IPS DF 4.7 (cell line): Measurements from ENCODE around the gene TMEM39B.
"Not testable (repeated sequence)": the region's sequence is repeated elsewhere in the genome, so short reads cannot be mapped to it uniquely, and the experiment has no call there.

Experiments used
- DNase-seq: peaks from one replicate; pipeline ENCODE4 v3.0.0-alpha.2; 2013; ENCODE audit warnings: low spot score; ENCODE audit errors: extremely low read depth

TMEM39B gene

DNA sequence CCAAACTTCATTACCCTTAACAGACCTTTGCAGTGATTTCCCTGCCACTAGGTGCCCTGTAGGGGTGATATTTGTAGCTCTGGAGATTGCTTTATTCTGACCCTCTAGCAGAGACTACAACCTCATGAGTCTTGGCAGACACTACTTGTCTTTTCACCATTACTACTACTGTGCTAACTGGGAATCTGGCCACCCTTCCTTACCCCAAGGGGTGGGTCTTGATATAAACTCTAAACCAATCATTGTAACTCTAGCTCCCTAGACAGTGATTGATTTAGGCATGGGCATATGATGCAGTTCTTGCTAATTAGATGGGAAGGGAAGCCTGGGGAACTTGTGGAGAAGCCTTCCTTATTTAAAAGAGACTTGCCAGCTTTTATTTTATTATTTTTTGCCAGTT is 39.0 kb downstream of the TMEM39B start:
- no peak for DNase-seq

DNA sequence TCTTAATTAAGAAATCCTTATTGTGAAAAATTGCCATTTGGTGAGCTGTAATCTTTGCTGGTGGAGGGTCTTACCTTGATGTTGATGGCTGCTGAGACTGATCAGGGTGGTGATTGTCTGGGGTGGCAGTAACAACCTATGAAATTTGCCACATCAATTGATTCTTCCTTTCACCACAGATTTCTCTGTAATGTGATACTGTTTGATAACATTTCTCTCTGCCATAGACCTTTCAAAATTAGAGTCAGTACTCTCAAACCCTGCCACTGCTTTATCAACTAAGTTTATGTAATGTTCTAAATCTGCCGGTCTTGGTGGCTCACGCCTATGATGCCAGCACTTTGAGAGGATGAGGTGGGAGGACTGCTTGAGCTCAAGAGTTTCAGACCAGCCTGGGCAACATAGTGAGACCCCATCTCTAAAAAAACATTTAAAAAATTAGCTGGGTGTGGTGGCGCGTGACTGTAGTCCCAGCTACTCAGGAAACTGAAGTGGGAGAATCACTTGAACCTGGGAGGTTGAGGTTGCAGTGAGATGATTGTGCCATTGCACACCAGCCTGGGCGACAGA is 40.2 kb downstream of the TMEM39B start:
- no peak for DNase-seq

DNA sequence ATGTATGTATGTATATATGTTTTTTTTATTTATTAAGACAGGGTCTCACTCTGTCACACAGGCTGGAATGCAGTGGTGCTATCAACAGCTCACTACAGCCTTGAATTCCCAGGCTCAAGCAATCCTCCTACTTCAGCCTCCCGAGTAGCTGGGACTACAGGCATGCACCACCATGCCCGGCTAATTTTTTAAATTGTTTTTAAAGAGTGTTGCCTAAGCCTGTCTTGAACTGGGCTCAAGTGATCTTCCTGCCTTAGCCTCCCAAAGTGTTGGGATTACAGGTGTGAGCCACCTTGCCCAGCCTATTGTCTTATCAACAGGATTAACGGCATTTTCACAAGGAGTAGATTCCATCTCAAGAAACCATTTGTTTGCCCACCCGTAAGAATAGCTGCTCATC is 40.7 kb downstream of the TMEM39B start:
- not testable (repeated sequence) for DNase-seq

DNA sequence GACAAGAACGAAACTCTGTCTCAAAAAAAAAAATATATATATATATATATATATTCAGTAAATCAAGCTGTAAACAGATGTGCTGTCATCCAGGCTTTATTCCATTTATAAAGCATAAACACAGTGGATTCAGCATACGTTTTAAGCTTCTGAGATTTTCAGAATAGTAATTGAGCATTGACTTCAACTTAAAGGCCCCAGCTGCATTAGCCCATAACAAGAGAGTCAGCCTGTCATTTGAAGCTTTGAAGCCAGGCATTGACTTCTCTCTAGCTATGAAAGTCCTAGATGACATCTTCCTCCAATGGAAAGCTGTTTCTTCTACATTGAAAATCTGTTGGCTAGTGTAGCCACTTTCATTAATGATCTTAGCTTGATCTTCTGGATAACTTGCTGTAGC is 41.7 kb downstream of the TMEM39B start:
- no peak for DNase-seq

DNA sequence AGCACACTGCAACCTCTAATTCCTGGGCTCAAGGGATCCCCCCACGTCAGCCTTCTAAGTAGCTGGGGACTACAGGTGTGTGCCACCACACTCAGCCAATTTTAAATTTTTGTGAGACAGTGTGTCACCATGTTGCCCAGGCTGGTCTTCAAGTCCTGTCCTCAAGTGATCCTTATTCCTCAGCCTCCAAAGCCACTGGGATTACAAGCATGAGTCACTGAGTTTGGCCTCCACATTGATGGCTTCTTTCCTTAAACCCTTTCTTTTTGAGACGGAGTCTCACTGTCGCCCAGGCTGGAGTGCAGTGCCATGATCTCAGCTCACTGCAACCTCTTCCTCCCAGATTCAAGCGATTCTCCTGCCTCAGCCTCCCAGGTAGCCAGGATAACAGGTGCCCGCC is 42.8 kb downstream of the TMEM39B start:
- no peak for DNase-seq

DNA sequence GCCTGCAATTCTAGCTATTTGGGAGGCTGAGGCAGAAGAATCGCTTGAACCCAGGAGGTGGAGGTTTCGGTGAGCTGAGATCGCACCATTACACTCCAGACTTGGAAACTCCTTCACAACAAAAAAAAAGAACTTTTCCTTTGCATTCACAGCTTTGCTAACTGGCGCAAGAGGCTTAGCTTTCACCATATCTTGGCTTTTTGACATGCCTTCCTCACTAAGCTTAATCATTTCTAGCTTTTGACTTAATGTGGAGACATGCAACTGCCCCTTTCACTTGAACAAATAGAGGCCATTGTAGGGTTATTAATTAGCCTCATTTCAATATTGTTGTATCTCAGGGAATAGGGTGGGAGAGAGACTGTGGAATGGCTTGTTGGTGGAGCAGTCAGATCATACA is 43.8 kb downstream of the TMEM39B start:
- DNase-seq, result no peak

DNA sequence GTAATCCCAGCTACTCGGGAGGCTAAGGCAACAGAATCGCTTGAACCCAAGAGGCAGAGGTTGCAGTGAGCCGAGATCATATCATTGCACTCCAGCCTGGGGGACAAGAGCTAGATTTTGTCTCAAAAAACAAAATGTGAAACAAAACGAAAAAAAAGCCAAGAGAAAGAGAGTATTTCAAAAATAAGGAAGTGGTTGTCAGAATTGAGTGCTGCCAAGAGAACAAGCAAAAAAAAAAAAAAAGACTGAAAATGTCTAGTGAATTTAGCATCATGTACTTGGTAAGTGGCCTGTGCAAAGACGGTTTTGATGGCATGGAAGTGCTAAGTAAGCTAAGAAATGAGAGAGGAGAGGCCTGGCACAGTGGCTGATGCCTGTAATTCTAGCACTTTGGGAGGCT is 49.4 kb downstream of the TMEM39B start:
- no peak for DNase-seq

DNA sequence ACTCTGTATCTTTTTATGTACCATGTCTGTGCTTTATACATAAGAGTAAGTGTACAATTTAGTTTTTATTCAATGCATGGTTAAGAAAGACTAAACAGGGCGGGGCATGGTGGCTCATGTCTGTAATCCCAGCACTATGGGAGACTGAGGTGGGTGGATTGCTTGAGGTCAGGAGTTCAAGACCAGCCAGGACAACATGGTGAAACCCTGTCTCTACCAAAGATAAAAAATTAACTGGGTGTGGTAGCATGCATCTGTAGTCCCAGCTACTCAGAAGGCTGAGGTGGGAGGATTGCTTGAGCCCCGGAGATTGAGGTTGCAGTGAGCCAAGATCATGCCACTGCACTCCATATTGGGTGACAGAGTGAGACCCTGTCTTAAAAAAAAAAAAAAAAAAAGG is 50.6 kb downstream of the TMEM39B start:
- not testable (repeated sequence) for DNase-seq

DNA sequence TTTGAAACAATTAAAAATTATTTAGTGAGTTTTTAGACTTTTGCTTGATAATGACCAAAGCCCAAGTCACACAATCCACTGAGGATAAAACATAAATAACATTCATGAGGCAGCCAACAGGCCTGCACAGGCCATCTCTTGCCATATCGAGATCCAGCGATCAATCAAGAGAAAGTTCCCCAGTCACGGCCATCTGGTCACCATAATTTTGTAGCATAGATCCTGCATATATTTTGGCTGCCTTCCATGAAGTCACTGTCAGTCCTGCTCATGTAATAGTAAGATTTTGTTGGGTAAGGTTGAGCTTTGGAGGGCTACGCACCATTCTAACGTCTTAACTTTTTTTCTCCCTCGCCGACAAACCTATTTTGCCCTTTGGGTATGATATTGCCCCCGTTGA is 52.6 kb downstream of the TMEM39B start:
- no peak for DNase-seq

DNA sequence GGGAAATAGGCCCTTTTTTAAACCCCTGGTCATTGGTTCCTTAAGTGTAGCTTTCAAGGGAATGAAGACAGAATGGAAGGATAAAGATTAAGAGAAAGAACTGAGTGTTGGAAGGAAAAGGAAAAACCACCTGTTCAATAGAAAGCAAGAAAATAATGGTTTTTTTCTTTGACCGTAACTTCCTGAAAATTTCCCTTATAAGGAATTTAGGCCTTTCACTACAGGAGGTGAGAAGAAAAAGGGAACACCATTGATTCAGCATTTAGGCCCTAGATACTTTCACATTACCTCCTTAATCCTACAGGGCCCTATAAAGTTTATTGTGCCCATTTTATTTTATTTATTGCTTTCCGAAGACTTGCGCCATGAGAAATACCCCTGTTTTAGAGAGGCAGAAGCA is 54.0 kb downstream of the TMEM39B start:
- DNase-seq, result no peak

DNA sequence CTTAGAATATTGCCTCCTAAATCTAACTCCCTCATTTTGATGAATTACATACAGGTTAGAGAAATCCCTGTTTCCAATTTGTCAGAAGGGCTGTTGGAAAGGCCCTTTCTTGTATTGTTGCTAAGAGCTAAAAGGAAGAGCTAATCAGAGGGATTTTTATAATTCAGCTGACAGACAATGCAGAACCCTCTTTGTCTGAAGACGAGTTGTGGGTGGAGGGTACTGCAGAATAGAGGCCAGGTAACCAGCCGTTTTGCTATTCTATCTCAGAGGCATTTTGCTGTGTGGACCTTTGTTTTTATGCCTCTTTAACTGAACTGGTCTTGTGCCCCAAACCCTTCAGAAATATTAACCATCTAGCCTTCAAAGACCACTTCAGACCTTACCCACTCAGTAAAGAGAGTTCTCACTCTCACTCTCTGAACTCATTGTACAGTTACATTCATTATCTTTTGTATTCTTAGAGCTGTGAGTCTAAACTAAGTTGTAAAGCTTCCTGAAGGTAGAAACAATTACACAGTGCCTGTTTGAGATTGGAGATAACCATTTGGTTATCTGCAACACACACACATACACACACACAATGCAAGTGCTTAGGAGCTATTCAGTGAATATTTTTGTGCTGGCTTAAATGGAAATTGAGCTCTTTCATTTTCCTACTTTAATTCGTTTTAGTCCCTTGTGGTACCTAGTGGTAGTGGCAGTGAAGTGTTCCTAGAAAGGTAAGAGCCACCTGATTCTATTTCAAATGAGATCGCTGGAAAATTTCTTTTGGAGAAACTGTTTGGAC is 54.9 kb downstream of the TMEM39B start:
- no peak for DNase-seq

DNA sequence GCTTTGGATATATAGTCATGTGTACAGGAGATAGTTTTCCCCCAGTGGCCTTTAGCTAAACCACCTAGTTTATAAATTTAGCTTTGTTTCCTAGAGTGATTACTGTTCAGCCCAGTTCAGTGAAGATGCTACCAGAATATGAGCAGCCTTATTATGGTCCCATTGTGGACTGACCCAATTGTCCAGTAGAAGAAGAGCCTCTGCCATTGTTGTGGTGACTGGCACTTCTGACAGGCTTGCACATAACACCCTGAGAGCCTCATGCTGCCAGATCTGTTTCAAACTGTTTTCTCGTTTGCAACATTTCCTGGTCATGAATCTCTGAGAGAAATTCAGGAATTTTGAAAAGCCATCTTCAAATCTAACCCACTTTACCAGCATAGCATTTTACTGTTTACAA is 55.7 kb downstream of the TMEM39B start:
- no peak for DNase-seq

DNA sequence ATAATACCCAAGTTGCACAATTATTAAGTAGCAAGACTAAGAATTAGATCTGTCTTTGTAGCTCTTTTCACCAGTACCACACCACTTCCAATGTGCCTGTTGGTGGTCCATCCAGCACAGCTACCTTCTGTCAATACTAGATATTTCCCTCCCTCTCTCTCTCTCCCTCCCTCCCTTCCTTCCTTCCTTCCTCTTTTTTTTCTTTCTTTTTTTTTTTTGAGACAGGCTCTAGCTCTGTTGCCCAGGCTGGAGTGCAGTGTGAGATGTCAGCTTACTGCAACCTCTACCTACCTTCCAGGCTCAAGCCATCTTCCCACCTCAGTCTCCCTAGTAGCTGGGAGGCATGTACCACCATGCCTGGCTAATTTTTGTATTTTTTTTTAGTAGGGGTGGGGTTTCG is 56.2 kb downstream of the TMEM39B start:
- DNase-seq, result no peak

DNA sequence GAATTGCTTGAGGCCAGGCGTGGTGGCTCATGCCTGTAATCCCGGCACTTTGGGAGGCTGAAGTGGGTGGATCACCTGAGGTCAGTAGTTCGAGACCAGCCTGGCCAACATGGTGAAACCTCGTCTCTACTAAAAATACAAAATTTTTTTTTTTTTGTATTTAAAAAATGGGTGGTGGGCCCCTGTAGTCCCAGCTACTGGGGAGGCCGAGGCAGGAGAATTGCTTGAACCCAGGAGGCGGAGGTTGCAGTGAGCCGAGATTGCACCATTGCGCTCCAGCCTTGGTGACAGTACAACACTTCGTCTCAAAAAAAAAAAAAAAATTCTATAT is 61.2 kb downstream of the TMEM39B start:
- not testable (repeated sequence) for DNase-seq

DNA sequence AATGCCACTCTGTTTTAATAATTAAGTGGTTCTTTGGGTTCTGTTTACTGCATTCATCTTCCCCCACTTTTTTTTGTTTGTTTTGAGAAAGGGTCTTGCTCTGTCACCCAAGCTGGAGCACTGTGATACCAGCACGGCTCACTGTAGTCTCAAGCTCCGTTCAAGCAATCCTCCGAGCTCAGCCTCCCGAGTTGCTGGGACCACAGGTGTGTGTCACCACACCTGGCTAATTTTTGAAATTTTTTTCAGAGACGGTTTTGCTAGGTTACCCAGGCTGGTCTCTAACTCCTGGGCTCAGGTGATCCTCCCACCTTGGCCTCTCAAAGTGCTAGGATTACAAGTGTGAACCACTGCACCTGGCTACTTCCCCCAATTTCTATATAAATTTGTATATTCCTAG is 64.4 kb downstream of the TMEM39B start:
- no peak for DNase-seq

DNA sequence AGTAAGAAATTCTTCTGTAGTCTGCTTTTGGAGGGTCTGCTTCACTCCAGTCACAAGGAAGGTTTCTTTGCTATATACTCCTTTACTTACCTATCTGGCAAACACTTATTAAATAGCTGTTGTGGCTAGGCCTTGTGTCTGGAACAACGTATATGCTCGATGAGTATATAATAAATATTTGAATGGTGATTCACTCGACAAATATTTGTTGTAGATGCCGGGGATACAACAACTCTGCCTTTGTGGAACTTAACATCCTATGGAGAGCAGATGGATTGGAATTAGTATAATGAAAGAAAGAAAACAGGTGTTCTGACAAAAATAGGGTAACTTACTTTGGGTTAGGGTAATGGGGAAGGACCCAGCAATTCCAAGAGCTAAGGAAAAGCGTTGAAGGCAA is 66.2 kb downstream of the TMEM39B start:
- no peak for DNase-seq

DNA sequence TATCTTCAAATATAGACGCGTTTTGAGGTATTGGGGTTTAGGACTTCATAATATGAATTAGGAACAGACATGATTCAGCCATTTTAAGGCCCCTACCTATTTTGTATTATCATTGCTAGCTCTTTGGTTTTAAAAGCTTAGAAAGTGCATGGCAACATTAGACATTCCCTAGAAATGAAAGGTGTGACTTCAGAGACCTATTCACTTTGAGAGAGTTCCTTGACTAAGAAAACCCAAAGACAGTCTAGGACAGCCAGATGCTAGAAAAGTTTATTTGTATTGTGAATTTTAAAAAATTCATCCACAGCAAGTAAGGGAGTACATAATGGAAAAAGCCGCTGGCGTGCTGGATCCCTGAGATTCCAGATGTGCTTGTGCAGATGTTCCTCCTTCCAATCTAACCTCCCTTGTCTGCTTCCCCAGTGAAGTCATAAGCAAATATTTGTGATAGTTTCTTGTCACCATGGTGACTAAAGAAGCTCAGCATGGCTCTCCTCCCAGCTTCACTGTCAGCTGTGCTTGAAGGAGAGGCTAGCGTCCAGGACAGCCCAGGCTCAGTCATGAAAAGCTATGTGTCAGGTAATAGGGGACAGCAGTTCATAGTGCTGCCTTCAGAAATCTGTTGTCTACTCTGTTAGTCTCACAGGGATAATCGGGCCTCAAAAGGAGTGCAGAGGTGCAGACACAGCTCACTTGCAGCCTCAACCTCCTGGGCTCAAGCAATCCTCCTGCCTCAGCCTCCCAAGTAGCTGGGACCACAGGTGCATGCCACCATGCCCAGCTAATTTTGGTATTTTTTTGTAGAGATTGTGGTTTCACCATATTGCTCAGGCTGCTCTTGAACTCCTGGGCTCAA is 69.9 kb downstream of the TMEM39B start:
- DNase-seq, result no peak

DNA sequence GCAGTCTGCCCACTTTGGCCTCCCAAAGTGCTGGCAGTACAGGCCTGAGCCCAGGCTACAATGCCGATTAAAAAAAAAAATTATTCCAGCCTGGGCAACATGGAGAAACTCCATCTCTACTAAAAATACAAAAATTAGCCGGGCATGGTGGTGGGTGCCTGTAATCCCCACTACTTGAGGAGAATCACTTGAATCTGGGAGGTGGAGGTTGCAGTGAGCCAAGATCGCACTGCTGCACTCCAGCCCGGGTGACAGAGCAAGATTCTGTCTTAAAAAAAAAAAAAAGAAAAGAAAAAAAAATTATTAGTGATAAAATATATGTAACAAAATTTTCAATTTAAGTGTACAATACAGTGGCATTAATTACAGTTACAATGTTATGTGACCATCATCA is 70.6 kb downstream of the TMEM39B start:
- DNase-seq, result not testable (repeated sequence)

DNA sequence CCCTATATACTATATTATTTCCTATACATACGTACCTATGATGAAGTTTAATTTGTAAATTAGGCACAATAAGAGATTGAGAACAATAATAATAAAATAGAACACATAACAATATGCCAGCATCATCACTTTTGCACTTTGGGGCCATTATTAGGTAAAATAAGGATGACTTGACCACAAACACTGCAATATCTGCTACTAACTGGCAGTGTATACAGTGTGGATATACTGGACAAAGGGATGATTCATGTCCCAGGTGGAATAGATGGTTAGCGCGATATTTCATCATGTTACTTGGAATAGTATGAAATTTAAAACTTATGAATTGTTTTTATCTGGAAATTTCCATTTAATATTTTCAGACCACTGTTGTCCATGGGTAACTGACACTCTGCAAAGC is 71.3 kb downstream of the TMEM39B start:
- DNase-seq, result no peak

DNA sequence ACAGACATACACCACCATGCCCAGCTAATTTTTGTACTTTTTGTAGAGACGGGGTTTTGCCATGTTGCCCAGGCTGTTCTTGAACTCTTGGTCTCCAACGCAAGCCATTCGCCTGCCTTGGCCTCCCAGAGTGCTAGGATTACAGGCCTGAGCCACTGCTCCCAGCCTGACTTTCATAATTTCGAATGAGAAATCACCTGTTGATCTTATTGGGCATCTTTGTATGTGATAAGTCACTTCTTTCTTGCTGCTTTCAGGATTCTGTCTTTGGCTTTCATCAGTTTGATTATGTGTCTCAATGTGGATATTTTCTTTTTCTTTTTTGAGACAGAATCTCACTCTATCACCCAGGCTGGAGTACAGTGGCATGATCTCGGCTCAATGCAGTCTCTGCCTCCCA is 75.1 kb downstream of the TMEM39B start:
- not testable (repeated sequence) for DNase-seq

DNA sequence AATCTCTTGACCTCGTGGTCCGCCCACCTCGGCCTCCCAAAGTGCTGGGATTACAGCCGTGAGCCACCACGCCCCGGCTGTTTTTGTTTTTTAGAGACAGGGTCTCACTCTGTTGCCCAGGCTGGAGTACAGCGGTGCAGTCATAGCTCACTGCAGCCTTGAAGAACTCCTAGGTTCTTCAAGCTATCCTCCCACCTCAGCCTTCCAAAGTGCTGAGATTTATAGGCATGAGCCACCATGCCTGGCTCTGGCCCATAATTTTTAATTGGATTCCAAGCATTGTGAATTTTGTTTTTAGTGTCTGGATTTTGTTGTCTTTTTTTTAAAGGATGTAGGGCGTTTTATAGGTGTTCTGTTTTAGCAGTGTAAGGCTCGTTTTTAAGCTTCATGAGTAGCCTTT is 78.1 kb downstream of the TMEM39B start:
- DNase-seq, result no peak

DNA sequence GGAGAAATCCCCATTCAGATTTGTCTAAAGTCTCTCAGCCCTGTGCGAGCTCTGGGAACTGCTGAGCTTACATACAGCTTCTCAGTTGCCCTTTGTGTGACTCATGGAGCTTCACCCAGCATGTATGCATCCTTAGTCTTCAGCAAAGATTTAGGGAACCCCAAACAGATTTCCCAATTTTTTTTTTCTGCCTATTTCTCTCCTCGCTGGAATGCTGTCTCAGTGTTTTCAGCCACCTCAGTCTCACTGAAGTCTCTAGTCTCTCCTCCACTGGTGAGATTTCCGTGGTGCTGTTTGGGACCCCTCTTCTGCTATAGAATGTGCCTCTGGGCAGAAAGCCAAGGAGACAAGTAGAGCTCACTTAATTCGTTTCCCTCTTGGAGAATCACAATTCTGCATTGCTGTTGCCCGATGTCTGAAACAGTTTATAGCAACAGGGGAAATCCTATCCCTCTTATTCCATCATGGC is 78.6 kb downstream of the TMEM39B start:
- no peak for DNase-seq
